K562 (cell line): Measurements from ENCODE around the gene KRAS. TPM values are rescaled to one million over a fixed set of nuclear protein-coding genes. Genes with fewer than 3 reads are reported as not detected.

ENCODE experiments used
- ATAC-seq: fragments of 200-7000 bp; cut with Tn5 transposase; 3 replicates; pipeline ENCODE4 v1.9.1; 2020; ENCODE audit warnings: moderate library complexity
- BruUV-seq: library from RNA; stranded (reverse); fragments of 400-500 nt; replicated peaks from 2 replicates; lab custom pipeline; 2021; lab: Mats Ljungman, UMichigan
- CTCF ChIA-PET: fragments of 300-600 bp; formaldehyde crosslinking; extraction: SDS; loops from one replicate; lab custom pipeline; 2021; ENCODE audit warnings: low intra/inter-chr PET ratio; lab: Yijun Ruan, JAX
- POLR2A ChIA-PET: fragments of 300-600, 350-650 bp; sonication (Branson Sonifier 250); formaldehyde crosslinking; extraction: SDS; loops from one replicate; lab custom pipeline; 2021; ENCODE audit warnings: antibody characterized with exemption, inconsistent platforms; lab: Yijun Ruan, JAX
- DNase-seq, 4 experiments: peaks; one replicate each; pipeline versions ENCODE4 v3.0.0 to v3.0.0-alpha.2; 2011 to 2018; ENCODE audit warnings: low spot score in 3 of 4, mixed read lengths in 3 of 4; ENCODE audit errors: extremely low read depth in 1 of 4
- FAIRE-seq: peaks from 2 replicates; lab custom pipeline; 2011; peaks lifted over from hg19 to GRCh38; lab: Jason Lieb, UNC
- H2AFZ ChIP-seq: 2 replicates; pipeline ENCODE4 v1.6.0; 2011; ENCODE audit warnings: low read depth, low read length, control low read depth, inconsistent platforms
- H3K27ac ChIP-seq: fragments of 200-600 bp; 3 replicates; pipeline ENCODE4 v1.8.0; 2011; ENCODE audit warnings: low read depth, mild to moderate bottlenecking, control low read depth, inconsistent platforms, low read length, moderate library complexity, mixed read lengths; ENCODE audit errors: extremely low read depth
- H3K27me3 ChIP-seq, 2 experiments: fragments of 300-600 bp in 1 of 2; 2 replicates in 1 of 2; 3 replicates in 1 of 2; pipeline versions ENCODE4 v1.6.0 to v1.8.0; 2011; ENCODE audit warnings: inconsistent platforms in 2 of 2, low read length in 2 of 2, mild to moderate bottlenecking in 1 of 2, mixed read lengths in 1 of 2, moderate library complexity in 1 of 2; ENCODE audit not compliant: control insufficient read depth in 2 of 2, insufficient read depth in 2 of 2
- H3K36me3 ChIP-seq: fragments of 300-600 bp; 3 replicates; pipeline ENCODE4 v1.8.0; 2011; ENCODE audit warnings: mild to moderate bottlenecking, low read length, inconsistent platforms; ENCODE audit not compliant: control insufficient read depth, insufficient read depth
- H3K4me1 ChIP-seq, 2 experiments: fragments of 200-600 bp in 1 of 2; replicated peaks in 1 of 2; 2 replicates in 1 of 2; 3 replicates in 1 of 2; pipeline versions ENCODE4 v1.5.1 to v1.8.0; 2011; ENCODE audit warnings: inconsistent platforms in 2 of 2, low read length in 2 of 2, mild to moderate bottlenecking in 1 of 2, mixed read lengths in 1 of 2, moderate library complexity in 1 of 2; ENCODE audit not compliant: control insufficient read depth in 2 of 2, insufficient read depth in 2 of 2
- H3K4me2 ChIP-seq: 2 replicates; pipeline ENCODE4 v1.6.1; 2011; ENCODE audit warnings: low read length, control low read depth, inconsistent platforms, mixed read lengths; ENCODE audit not compliant: insufficient read depth
- H3K4me3 ChIP-seq: fragments of 200-600 bp; sonication (generic), shearing (Covaris generic); 2 replicates; pipeline ENCODE4 v1.5.1; 2016; ENCODE audit warnings: control low read depth, inconsistent platforms
- H3K79me2 ChIP-seq: fragments of 200-600 bp; 3 replicates; pipeline ENCODE4 v1.8.0; 2011; ENCODE audit warnings: low read length, inconsistent platforms; ENCODE audit not compliant: control insufficient read depth, insufficient read depth
- H3K9ac ChIP-seq, 2 experiments: 2 replicates each; pipeline versions ENCODE4 v1.6.0 to v1.6.1; 2011; ENCODE audit warnings: low read depth in 2 of 2, low read length in 2 of 2, control low read depth in 1 of 2, inconsistent platforms in 1 of 2, mild to moderate bottlenecking in 1 of 2, mixed read lengths in 1 of 2; ENCODE audit not compliant: insufficient read depth in 1 of 2
- H3K9me1 ChIP-seq: one replicate; pipeline ENCODE4 v1.6.0; 2011; ENCODE audit warnings: inconsistent platforms, mild to moderate bottlenecking, low read length, moderate library complexity; ENCODE audit not compliant: control insufficient read depth, insufficient read depth
- H3K9me3 ChIP-seq: replicated peaks from 2 replicates; pipeline ENCODE4 v1.5.1; 2011; ENCODE audit warnings: low read depth, low read length, inconsistent platforms; ENCODE audit not compliant: control insufficient read depth, insufficient read depth
- H4K20me1 ChIP-seq: replicated peaks from 2 replicates; pipeline ENCODE4 v1.6.1; 2011; ENCODE audit warnings: low read length, inconsistent platforms, mixed read lengths; ENCODE audit not compliant: control insufficient read depth, insufficient read depth
- BRD9 ChIP-seq: fragments of 450-650 bp; IDR thresholded peaks from 2 replicates; pipeline ENCODE4 v1.6.1; 2018; ENCODE audit warnings: low read depth; ENCODE audit not compliant: partially characterized antibody
- C11orf30 ChIP-seq: fragments of 450-650 bp; IDR thresholded peaks from 2 replicates; pipeline ENCODE4 v1.6.1; 2016; ENCODE audit warnings: low read depth, mild to moderate bottlenecking
- CBFA2T3 ChIP-seq: fragments of 450-650 bp; IDR thresholded peaks from 2 replicates; pipeline ENCODE4 v1.6.1; 2017
- FOXA3 ChIP-seq, 2 experiments: fragments of 450-650 bp in 1 of 2; sonication (generic) in 1 of 2; formaldehyde crosslinking; IDR thresholded peaks in 1 of 2; conservative IDR thresholded peaks in 1 of 2; 2 replicates each; pipeline versions ENCODE4 v1.4.0 to v1.8.0; 2020 to 2022; ENCODE audit warnings: mild to moderate bottlenecking in 2 of 2, missing genetic modification reagents in 1 of 2
- KLF16 ChIP-seq: IDR thresholded peaks from 2 replicates; pipeline ENCODE4 v1.6.1; 2016; ENCODE audit warnings: antibody characterized with exemption
- MCM2 ChIP-seq: fragments of 450-650 bp; IDR thresholded peaks from 2 replicates; pipeline ENCODE4 v1.6.1; 2017; ENCODE audit warnings: low read depth, mild to moderate bottlenecking
- NCOA1 ChIP-seq: fragments of 450-650 bp; IDR thresholded peaks from 2 replicates; pipeline ENCODE4 v1.6.1; 2016; ENCODE audit warnings: low read depth
- POLR2H ChIP-seq: IDR thresholded peaks from 2 replicates; pipeline ENCODE4 v1.6.1; 2016; ENCODE audit warnings: missing genetic modification characterization, low read depth, mild to moderate bottlenecking, control low read depth, missing compliant biosample characterization, moderate library complexity
- U2AF2 ChIP-seq: fragments of 200-400 bp; formaldehyde crosslinking; optimal IDR thresholded peaks from 2 replicates; pipeline ENCODE3; 2017; ENCODE audit warnings: low read depth, mild to moderate bottlenecking, low read length
- ZNF764 ChIP-seq: fragments of 250-450 bp; sonication (Bioruptor Pico); IDR thresholded peaks from 2 replicates; pipeline ENCODE4 v1.4.0; 2020; ENCODE audit warnings: low read depth, mild to moderate bottlenecking, moderate library complexity
- WGBS: fragments of 100-300 bp; shearing (Covaris generic); methylation state at CpG from one replicate; pipeline ENCODE4 v1.1.6; 2016; ENCODE audit warnings: low coverage, mixed read lengths; ENCODE audit not compliant: insufficient coverage; ENCODE audit errors: missing lambda C conversion rate; 5-methylcytosine and 5-hydroxymethylcytosine counted together
- in situ Hi-C: fragments of 300-500 bp; cut with MboI; formaldehyde crosslinking; loops from 4 replicates; pipeline ENCODE4 v1.15.0; 2018; ENCODE audit warnings: inconsistent platforms, mixed read lengths
- intact Hi-C: fragments of 100-400 bp; cut with micrococcal nuclease; formaldehyde crosslinking; loops from 2 replicates; pipeline ENCODE4 v1.14.2; 2022
- polyA plus RNA-seq, 8 experiments: library from polyadenylated mRNA; depleted of rRNA in 4 of 8; stranded (reverse) in 5 of 8; unstranded in 3 of 8; fragments of >200 nt; fragmentation: Nextera tagmentation in 2 of 8; fragmentation: Illumina TruSeq in 1 of 8; extraction: Ambion mirVana in 2 of 8; extraction: Trizol in 1 of 8; gene quantifications; 2 replicates each; pipeline versions ENCODE4 v1.2.1 to v1.2.3, GENCODE V29; 2011 to 2014; ENCODE audit warnings: inconsistent platforms in 1 of 8, missing spikeins in 1 of 8
- total RNA-seq, 7 experiments: library from RNA; depleted of rRNA in 6 of 7; stranded (reverse); fragments of >200 nt in 6 of 7; fragmentation: Illumina TruSeq in 2 of 7; extraction: Trizol in 2 of 7; gene quantifications; 2 replicates each; pipeline versions ENCODE4 v1.2.1 to v1.2.3, GENCODE V29; 2011 to 2021; ENCODE audit warnings: low replicate concordance in 1 of 7
- TF ChIP-seq, protein P1 (sequence below): fragments of 450-650 bp; IDR thresholded peaks from 2 replicates; pipeline ENCODE4 v1.6.1; 2016; ENCODE audit warnings: mild to moderate bottlenecking, moderate library complexity
- TF ChIP-seq, protein P2 (sequence below): fragments of 450-650 bp; IDR thresholded peaks from 2 replicates; pipeline ENCODE4 v1.6.1; 2016; ENCODE audit warnings: low read depth, mild to moderate bottlenecking, moderate library complexity

KRAS gene
- total and polyA plus RNA-seq, 9 of the 15 experiments (the other 6 are each of a cell fraction or from before 2014, with no cell fraction given): 7.2 to 21.2 (median 12.7) TPM

DNA sequence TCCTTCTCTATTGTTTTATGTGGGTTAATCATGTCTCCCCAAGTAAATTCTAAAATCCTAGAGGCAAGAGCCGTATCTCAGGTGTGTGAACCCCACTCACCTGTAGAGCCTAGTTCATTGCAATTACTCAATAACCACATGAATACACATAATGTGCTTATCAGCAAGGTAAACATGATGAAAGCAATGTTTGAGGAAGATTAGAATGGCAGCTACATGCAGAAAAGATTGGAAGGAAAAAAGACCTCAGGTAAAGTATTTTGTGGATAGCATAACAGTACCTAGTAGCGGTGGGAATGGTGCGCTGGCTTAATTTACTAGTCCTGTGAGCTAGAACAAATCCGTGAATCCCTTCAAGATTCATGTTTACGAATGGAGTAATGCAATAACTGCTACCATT is 5.3 kb upstream of the KRAS start:
- POLR2A ChIA-PET: interaction anchor here (1.5 kb wide), 1 partner anchor 62 kb away, joined by 3 read pairs; the partner anchor contains the start of genes DNAI7 and ETFRF1
- H3K4me1 ChIP-seq: peaks cover 3 to 4% of the 10 kb centered on the region in 2 experiments; a peak in 3 of 5 replicates
- no peak overlapping the region for H3K27ac ChIP-seq
- H3K9me1 ChIP-seq: no peaks in the 10 kb centered on the region
- no peak for FAIRE-seq
- H3K9ac ChIP-seq: no peak overlapping the region
- no peaks in the 10 kb centered on the region for H3K9me3 ChIP-seq
- no peak overlapping the region for H3K4me2 ChIP-seq
- in situ Hi-C loops (no loop called here), intact Hi-C loops (no loop called here)
- ATAC-seq: no peak
- no TSS peak for BruUV-seq
- H4K20me1 ChIP-seq: no peaks in the 10 kb centered on the region
- H2AFZ ChIP-seq: no peak overlapping the region
- H3K36me3 ChIP-seq: no peaks in the 10 kb centered on the region
- no peak for DNase-seq
- CTCF ChIA-PET: no interaction called here
- 36% methylated on average over 5 of the region's 5 CpGs for WGBS
- no peaks in the 10 kb centered on the region for H3K79me2 ChIP-seq
- no peak overlapping the region for H3K4me3 ChIP-seq
- H3K27me3 ChIP-seq: no peaks in the 10 kb centered on the region; a peak in 2 of 5 replicates
- TF ChIP-seq C11orf30: no peak
- TF ChIP-seq CBFA2T3: 0 out of 2 replicates have a peak, but pooled peaks have one; percentile 22
- TF ChIP-seq ZNF764 (CRISPR knock-in tag): no peak
- TF ChIP-seq, protein P1, sequence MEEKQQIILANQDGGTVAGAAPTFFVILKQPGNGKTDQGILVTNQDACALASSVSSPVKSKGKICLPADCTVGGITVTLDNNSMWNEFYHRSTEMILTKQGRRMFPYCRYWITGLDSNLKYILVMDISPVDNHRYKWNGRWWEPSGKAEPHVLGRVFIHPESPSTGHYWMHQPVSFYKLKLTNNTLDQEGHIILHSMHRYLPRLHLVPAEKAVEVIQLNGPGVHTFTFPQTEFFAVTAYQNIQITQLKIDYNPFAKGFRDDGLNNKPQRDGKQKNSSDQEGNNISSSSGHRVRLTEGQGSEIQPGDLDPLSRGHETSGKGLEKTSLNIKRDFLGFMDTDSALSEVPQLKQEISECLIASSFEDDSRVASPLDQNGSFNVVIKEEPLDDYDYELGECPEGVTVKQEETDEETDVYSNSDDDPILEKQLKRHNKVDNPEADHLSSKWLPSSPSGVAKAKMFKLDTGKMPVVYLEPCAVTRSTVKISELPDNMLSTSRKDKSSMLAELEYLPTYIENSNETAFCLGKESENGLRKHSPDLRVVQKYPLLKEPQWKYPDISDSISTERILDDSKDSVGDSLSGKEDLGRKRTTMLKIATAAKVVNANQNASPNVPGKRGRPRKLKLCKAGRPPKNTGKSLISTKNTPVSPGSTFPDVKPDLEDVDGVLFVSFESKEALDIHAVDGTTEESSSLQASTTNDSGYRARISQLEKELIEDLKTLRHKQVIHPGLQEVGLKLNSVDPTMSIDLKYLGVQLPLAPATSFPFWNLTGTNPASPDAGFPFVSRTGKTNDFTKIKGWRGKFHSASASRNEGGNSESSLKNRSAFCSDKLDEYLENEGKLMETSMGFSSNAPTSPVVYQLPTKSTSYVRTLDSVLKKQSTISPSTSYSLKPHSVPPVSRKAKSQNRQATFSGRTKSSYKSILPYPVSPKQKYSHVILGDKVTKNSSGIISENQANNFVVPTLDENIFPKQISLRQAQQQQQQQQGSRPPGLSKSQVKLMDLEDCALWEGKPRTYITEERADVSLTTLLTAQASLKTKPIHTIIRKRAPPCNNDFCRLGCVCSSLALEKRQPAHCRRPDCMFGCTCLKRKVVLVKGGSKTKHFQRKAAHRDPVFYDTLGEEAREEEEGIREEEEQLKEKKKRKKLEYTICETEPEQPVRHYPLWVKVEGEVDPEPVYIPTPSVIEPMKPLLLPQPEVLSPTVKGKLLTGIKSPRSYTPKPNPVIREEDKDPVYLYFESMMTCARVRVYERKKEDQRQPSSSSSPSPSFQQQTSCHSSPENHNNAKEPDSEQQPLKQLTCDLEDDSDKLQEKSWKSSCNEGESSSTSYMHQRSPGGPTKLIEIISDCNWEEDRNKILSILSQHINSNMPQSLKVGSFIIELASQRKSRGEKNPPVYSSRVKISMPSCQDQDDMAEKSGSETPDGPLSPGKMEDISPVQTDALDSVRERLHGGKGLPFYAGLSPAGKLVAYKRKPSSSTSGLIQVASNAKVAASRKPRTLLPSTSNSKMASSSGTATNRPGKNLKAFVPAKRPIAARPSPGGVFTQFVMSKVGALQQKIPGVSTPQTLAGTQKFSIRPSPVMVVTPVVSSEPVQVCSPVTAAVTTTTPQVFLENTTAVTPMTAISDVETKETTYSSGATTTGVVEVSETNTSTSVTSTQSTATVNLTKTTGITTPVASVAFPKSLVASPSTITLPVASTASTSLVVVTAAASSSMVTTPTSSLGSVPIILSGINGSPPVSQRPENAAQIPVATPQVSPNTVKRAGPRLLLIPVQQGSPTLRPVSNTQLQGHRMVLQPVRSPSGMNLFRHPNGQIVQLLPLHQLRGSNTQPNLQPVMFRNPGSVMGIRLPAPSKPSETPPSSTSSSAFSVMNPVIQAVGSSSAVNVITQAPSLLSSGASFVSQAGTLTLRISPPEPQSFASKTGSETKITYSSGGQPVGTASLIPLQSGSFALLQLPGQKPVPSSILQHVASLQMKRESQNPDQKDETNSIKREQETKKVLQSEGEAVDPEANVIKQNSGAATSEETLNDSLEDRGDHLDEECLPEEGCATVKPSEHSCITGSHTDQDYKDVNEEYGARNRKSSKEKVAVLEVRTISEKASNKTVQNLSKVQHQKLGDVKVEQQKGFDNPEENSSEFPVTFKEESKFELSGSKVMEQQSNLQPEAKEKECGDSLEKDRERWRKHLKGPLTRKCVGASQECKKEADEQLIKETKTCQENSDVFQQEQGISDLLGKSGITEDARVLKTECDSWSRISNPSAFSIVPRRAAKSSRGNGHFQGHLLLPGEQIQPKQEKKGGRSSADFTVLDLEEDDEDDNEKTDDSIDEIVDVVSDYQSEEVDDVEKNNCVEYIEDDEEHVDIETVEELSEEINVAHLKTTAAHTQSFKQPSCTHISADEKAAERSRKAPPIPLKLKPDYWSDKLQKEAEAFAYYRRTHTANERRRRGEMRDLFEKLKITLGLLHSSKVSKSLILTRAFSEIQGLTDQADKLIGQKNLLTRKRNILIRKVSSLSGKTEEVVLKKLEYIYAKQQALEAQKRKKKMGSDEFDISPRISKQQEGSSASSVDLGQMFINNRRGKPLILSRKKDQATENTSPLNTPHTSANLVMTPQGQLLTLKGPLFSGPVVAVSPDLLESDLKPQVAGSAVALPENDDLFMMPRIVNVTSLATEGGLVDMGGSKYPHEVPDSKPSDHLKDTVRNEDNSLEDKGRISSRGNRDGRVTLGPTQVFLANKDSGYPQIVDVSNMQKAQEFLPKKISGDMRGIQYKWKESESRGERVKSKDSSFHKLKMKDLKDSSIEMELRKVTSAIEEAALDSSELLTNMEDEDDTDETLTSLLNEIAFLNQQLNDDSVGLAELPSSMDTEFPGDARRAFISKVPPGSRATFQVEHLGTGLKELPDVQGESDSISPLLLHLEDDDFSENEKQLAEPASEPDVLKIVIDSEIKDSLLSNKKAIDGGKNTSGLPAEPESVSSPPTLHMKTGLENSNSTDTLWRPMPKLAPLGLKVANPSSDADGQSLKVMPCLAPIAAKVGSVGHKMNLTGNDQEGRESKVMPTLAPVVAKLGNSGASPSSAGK: no peak
- TF ChIP-seq KLF16: no peak
- TF ChIP-seq, protein P2, sequence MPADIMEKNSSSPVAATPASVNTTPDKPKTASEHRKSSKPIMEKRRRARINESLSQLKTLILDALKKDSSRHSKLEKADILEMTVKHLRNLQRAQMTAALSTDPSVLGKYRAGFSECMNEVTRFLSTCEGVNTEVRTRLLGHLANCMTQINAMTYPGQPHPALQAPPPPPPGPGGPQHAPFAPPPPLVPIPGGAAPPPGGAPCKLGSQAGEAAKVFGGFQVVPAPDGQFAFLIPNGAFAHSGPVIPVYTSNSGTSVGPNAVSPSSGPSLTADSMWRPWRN: no peak
- no peak for TF ChIP-seq NCOA1
- no peak for TF ChIP-seq MCM2
- no peak for TF ChIP-seq BRD9
- TF ChIP-seq POLR2H: no peak
- no peak for TF ChIP-seq U2AF2
- TF ChIP-seq FOXA3 (CRISPR knock-in tag; conservative IDR thresholded peaks at IDR 0.05 in 1 of 2, IDR thresholded peaks at IDR 0.05 in 1 of 2): peak in 1 of 2 experiments; percentile 34; a peak in 1 of 4 replicates
